ENCODE results near the gene ASTN2. TPM values are rescaled to one million over a fixed set of nuclear protein-coding genes. Genes with fewer than 3 reads are reported as not detected.

The ASTN2 gene
- total RNA-seq, 1 donor from 2014 or later: 13.6 TPM

GRCh38 chr9:117063721-117064471 lies 351.0 kb downstream of the ASTN2 start:
- Histone ChIP-seq H3K4me2 (ENCODE audit: low read length) (no peak overlapping the region), H3K27ac (ENCODE audit: low read depth, low read length) (no peak overlapping the region), H3K27me3 (ENCODE audit: insufficient read depth, low read length) (no peaks in the 10 kb centered on the region), H3K4me3 (ENCODE audit: insufficient read depth, low read depth, low read length) (no peak overlapping the region), H3K9ac (ENCODE audit: low read length) (no peak overlapping the region), H3K9me3 (ENCODE audit: insufficient read depth, low read depth, low read length) (no peaks in the 10 kb centered on the region), H3K36me3 (ENCODE audit: insufficient read depth, low read length) (no peaks in the 10 kb centered on the region), H4K20me1 (ENCODE audit: insufficient read depth, low read length) (no peaks in the 10 kb centered on the region), H3K4me1 (ENCODE audit: insufficient read depth, low read length) (no peaks in the 10 kb centered on the region), H3K79me2 (ENCODE audit: insufficient read depth, low read length) (no peaks in the 10 kb centered on the region), H2AFZ (ENCODE audit: low read depth, low read length) (no peak overlapping the region)
- H3K27me3 Mint-ChIP-seq (ENCODE audit: low read depth, unreplicated experiment): no peaks in the 10 kb centered on the region
- no peaks in the 10 kb centered on the region for H3K4me1 Mint-ChIP-seq (ENCODE audit: low read depth, unreplicated experiment)
- no peaks in the 10 kb centered on the region for H3K9me3 Mint-ChIP-seq (ENCODE audit: unreplicated experiment)
- H3K36me3 Mint-ChIP-seq (ENCODE audit: low read depth, unreplicated experiment): no peaks in the 10 kb centered on the region
- DNase-seq (ENCODE audit: low read depth): no peak
- H3K27ac Mint-ChIP-seq (ENCODE audit: unreplicated experiment): no peak overlapping the region
- no peak overlapping the region for H3K4me3 Mint-ChIP-seq (ENCODE audit: unreplicated experiment)
- TF ChIP-seq EZH2 (IDR thresholded peaks at IDR 0.05; ENCODE audit: insufficient read depth, low read length) (no peak), CTCF (IDR thresholded peaks at IDR 0.05; ENCODE audit: insufficient read depth, low read depth, low read length) (no peak)
- FAIRE-seq: no peak

DNA sequence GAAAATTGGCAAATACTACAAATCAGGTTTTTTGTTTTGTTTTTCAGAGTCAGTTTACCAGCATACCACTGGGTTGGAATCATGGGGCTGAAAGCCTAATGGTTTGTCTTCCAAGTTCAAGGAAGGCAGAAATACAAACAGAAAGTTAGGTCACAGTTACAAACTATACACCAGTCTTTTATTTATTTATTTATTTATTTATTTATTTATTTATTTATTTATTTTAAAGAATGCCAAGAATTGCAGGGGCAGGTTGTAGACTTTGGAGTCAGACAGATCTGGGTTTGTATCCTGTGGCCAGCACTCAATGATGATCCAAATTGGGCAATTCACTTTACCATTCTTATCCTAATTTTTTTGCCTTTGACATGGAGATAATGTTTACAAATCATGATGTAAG lies 353.9 kb downstream of the ASTN2 start:
- Histone ChIP-seq H3K27me3 (ENCODE audit: insufficient read depth, low read length) (no peaks in the 10 kb centered on the region), H3K4me3 (ENCODE audit: insufficient read depth, low read depth, low read length) (no peak overlapping the region), H3K9me3 (ENCODE audit: insufficient read depth, low read depth, low read length) (no peaks in the 10 kb centered on the region), H3K4me1 (ENCODE audit: insufficient read depth, low read length) (no peaks in the 10 kb centered on the region), H3K36me3 (ENCODE audit: insufficient read depth, low read length) (no peaks in the 10 kb centered on the region), H4K20me1 (ENCODE audit: insufficient read depth, low read length) (no peaks in the 10 kb centered on the region), H3K4me2 (ENCODE audit: low read length) (no peak overlapping the region), H3K79me2 (ENCODE audit: insufficient read depth, low read length) (no peaks in the 10 kb centered on the region), H2AFZ (ENCODE audit: low read depth, low read length) (no peak overlapping the region), H3K9ac (ENCODE audit: low read length) (no peak overlapping the region), H3K27ac (ENCODE audit: low read depth, low read length) (no peak overlapping the region)
- Mint-ChIP-seq H3K27me3 (ENCODE audit: low read depth, unreplicated experiment) (no peaks in the 10 kb centered on the region), H3K27ac (ENCODE audit: unreplicated experiment) (no peak overlapping the region), H3K36me3 (ENCODE audit: low read depth, unreplicated experiment) (no peaks in the 10 kb centered on the region), H3K4me3 (ENCODE audit: unreplicated experiment) (no peak overlapping the region), H3K4me1 (ENCODE audit: low read depth, unreplicated experiment) (no peaks in the 10 kb centered on the region), H3K9me3 (ENCODE audit: unreplicated experiment) (no peaks in the 10 kb centered on the region)
- DNase-seq (ENCODE audit: low read depth) (no peak), FAIRE-seq (no peak)
- TF ChIP-seq CTCF (IDR thresholded peaks at IDR 0.05; ENCODE audit: insufficient read depth, low read depth, low read length): no peak
- TF ChIP-seq EZH2 (IDR thresholded peaks at IDR 0.05; ENCODE audit: insufficient read depth, low read length): no peak

DNA sequence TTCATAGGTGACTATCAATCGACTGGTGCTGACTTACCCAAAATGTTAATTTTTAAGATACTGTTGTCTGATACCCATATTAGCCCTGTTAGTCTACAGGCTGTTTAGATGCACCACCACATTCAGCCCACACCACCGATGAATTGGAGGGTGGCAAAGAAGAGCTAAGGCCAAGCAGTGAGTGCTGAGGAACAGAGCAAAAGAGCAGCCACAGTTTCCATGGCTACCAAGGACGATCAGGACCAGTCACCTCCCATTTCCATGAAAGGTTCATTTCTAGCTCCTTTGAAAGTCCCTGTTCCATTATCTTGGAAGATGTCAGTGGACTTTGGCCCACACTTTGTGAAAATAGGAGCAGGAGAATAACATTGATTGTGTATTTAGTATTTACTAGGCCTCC lies 364.9 kb downstream of the ASTN2 start:
- no peaks in the 10 kb centered on the region for H3K27me3 Mint-ChIP-seq (ENCODE audit: low read depth, unreplicated experiment)
- Histone ChIP-seq H4K20me1 (ENCODE audit: insufficient read depth, low read length) (no peaks in the 10 kb centered on the region), H3K4me2 (ENCODE audit: low read length) (no peak overlapping the region), H3K9me3 (ENCODE audit: insufficient read depth, low read depth, low read length) (no peaks in the 10 kb centered on the region), H3K79me2 (ENCODE audit: insufficient read depth, low read length) (no peaks in the 10 kb centered on the region), H3K27ac (ENCODE audit: low read depth, low read length) (no peak overlapping the region), H3K9ac (ENCODE audit: low read length) (no peak overlapping the region), H3K36me3 (ENCODE audit: insufficient read depth, low read length) (no peaks in the 10 kb centered on the region), H2AFZ (ENCODE audit: low read depth, low read length) (no peak overlapping the region), H3K4me1 (ENCODE audit: insufficient read depth, low read length) (no peaks in the 10 kb centered on the region), H3K4me3 (ENCODE audit: insufficient read depth, low read depth, low read length) (no peak overlapping the region), H3K27me3 (ENCODE audit: insufficient read depth, low read length) (no peaks in the 10 kb centered on the region)
- H3K27ac Mint-ChIP-seq (ENCODE audit: unreplicated experiment): no peak overlapping the region
- no peak overlapping the region for H3K4me3 Mint-ChIP-seq (ENCODE audit: unreplicated experiment)
- no peaks in the 10 kb centered on the region for H3K9me3 Mint-ChIP-seq (ENCODE audit: unreplicated experiment)
- no peak for TF ChIP-seq CTCF (IDR thresholded peaks at IDR 0.05; ENCODE audit: insufficient read depth, low read depth, low read length)
- TF ChIP-seq EZH2 (IDR thresholded peaks at IDR 0.05; ENCODE audit: insufficient read depth, low read length): no peak
- no peaks in the 10 kb centered on the region for H3K4me1 Mint-ChIP-seq (ENCODE audit: low read depth, unreplicated experiment)
- no peaks in the 10 kb centered on the region for H3K36me3 Mint-ChIP-seq (ENCODE audit: low read depth, unreplicated experiment)
- DNase-seq (ENCODE audit: low read depth) (no peak), FAIRE-seq (no peak)
